ENCODE data around the gene FAM9C.

Gene FAM9C

GRCh38 chrX:13043138-13043537, 1.3 kb downstream of the FAM9C start:
- in situ Hi-C loops (cut with MboI; ENCODE audit: low sequenced_read_pairs, unreplicated experiment): no loop called here
- DNase-seq (ENCODE audit: low spot score): no peak
- TF ChIP-seq CTCF (IDR thresholded peaks at IDR 0.05; ENCODE audit: borderline replicate concordance, control extremely low read depth, extremely low read depth, insufficient read depth, missing control alignments): no peak

DNA sequence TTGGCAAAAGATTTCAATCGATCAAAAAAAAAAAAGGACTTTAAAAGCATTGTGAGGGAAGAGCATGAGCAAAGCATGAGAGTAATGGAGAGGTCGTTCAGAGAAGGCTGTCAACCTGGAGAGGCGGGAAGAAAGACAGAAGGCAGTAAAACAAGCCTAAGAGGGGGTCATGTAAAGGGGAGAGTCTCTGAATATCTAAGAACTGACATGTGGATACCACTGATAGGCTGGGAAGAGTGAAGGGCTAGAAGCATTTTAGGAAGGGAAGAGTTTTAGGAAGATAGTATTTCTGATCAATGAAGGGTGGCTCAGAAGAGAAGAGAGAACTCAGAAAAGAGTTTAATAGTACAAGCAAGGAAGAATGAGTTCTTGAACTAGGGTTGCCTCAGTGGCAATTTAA, 7.5 kb downstream of the FAM9C start:
- in situ Hi-C loops (cut with MboI; ENCODE audit: low sequenced_read_pairs, unreplicated experiment): no loop called here
- TF ChIP-seq CTCF (IDR thresholded peaks at IDR 0.05; ENCODE audit: borderline replicate concordance, control extremely low read depth, extremely low read depth, insufficient read depth, missing control alignments): no peak
- no peak for DNase-seq (ENCODE audit: low spot score)

- TF ChIP-seq CTCF (IDR thresholded peaks at IDR 0.05; ENCODE audit: borderline replicate concordance, control extremely low read depth, extremely low read depth, insufficient read depth, missing control alignments): no peak
- in situ Hi-C loops (cut with MboI; ENCODE audit: low sequenced_read_pairs, unreplicated experiment): no loop called here
- DNase-seq (ENCODE audit: low spot score): no peak
These were observed 11.2 kb downstream of the FAM9C start for GRCh38 chrX:13033193-13033592.

DNA sequence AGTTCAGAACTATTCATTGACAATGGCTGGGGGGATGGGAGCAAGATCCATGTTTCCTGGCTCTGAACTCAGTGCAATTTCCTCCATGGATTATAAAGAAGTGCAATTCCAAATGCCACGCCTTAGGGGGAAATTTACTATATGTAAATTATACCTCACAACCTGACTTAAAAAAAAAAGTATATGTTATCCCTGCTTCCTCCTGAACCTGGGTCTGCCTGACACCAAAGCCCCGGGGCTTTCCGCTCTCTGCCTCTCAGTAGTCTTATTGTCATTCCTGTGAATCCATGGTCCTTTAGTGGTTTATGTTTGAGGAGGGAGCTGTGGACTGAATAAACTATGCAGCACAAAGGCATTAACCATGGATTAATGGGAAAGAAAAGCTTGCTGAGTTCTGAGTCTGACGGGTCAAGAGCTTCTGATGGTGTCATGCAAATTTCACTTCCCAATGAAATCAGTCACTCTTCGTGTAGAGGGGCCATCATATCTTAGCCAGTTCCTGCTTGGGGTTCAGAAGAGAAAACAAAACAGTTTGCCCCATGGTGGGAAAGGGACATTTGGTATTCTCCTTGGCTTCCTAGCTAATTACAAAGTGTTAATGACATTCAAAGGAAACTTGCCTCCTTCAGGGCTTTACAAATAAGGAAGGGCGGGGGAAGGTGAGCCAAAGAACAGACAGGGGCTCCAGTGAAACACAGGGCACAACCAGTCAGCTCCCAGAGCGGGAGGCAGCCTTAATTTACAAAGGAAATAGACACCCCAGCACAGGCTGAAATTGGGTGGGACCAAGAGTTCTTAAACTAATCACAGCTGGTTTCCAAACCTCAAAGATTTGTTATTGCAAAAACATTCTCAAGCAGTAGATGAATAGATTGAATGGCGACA, 14.3 kb downstream of the FAM9C start:
- DNase-seq (ENCODE audit: low spot score): no peak
- in situ Hi-C loops (cut with MboI; ENCODE audit: low sequenced_read_pairs, unreplicated experiment): no loop called here
- TF ChIP-seq CTCF (IDR thresholded peaks at IDR 0.05; ENCODE audit: borderline replicate concordance, control extremely low read depth, extremely low read depth, insufficient read depth, missing control alignments): no peak

DNA sequence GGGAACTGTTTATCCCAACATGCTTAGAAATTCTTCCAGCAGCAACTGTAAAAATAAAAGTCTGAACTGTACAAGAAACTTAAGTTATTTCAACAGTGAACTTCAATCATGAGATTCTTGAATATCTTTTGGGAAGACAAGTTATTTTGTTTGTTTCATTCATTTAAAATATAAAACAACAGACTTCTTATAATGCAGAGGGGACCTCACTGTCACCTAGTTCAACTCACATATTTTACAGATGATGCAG, 14.9 kb downstream of the FAM9C start:
- no peak for TF ChIP-seq CTCF (IDR thresholded peaks at IDR 0.05; ENCODE audit: borderline replicate concordance, control extremely low read depth, extremely low read depth, insufficient read depth, missing control alignments)
- in situ Hi-C loops (cut with MboI; ENCODE audit: low sequenced_read_pairs, unreplicated experiment): no loop called here
- DNase-seq (ENCODE audit: low spot score): no peak

DNA sequence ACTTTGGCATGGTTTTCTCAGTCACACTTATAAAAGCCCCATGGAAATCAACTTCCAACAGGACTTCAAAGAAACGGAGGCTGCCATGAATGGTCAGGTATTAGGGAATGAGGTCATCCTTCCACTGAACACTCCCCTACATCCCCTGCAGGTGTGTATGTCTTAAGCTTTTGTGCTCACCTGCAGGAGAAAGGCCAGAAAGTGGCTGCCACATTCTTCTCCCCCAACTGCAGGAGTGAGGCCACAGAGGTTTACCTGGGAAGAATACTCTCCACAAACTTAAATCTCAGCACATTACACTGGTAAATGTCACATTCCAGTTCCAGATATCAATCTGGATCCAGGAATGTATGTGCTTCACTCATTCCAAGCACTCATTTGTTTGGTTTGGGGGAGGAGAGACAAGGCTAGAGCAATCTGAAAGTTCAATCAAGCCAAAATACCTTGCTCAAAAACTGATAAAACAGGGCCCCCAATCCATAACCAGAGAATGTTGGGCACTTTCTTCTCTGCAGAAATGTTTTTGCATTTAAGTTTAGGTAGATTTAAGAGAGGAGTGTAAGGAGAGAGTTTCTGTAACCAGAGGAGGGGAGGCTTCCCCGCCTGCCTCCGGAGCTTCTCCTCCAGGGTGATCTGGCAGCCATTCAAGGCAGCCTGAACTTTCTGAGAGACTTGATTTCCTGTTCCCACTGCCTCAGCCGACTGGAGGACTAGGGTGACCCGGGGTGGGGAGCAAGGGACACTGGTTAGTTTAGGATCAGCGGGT, 15.4 kb downstream of the FAM9C start:
- no peak for DNase-seq (ENCODE audit: low spot score)
- in situ Hi-C loops (cut with MboI; ENCODE audit: low sequenced_read_pairs, unreplicated experiment): no loop called here
- no peak for TF ChIP-seq CTCF (IDR thresholded peaks at IDR 0.05; ENCODE audit: borderline replicate concordance, control extremely low read depth, extremely low read depth, insufficient read depth, missing control alignments)

Data from GM13976 (cell line).